Islet precursor cell (in vitro differentiated cells): ENCODE results near the gene ABHD5.

Experiments used
- DNase-seq: peaks from one replicate; pipeline ENCODE4 v3.0.0-alpha.2; 2018

ABHD5 gene

GRCh38 chr3:43759297-43759782, 68.6 kb downstream of the ABHD5 start:
- peak; percentile 96 for DNase-seq

- no peak for DNase-seq
These were observed 69.2 kb downstream of the ABHD5 start for GRCh38 chr3:43759938-43760337.

GRCh38 chr3:43760938-43761337, 70.2 kb downstream of the ABHD5 start:
- no peak for DNase-seq

- no peak for DNase-seq
These were observed 71.7 kb downstream of the ABHD5 start for GRCh38 chr3:43762451-43762850.

GRCh38 chr3:43764056-43764455, 73.3 kb downstream of the ABHD5 start:
- no peak for DNase-seq

GRCh38 chr3:43764471-43764870, 73.7 kb downstream of the ABHD5 start:
- no peak for DNase-seq

GRCh38 chr3:43765521-43765971, 74.8 kb downstream of the ABHD5 start:
- no peak for DNase-seq

- DNase-seq: no peak
These were observed 76.1 kb downstream of the ABHD5 start for GRCh38 chr3:43766672-43767465.

GRCh38 chr3:43768381-43768973, 77.7 kb downstream of the ABHD5 start:
- no peak for DNase-seq

- peak; percentile 99 for DNase-seq
These were observed 78.6 kb downstream of the ABHD5 start for GRCh38 chr3:43769097-43769884.

GRCh38 chr3:43769885-43770425, 79.2 kb downstream of the ABHD5 start:
- DNase-seq: no peak

GRCh38 chr3:43770426-43771103, 79.8 kb downstream of the ABHD5 start:
- DNase-seq: no peak

GRCh38 chr3:43771610-43772009, 80.9 kb downstream of the ABHD5 start:
- no peak for DNase-seq

- peak; percentile 92 for DNase-seq
These were observed 82.7 kb downstream of the ABHD5 start for GRCh38 chr3:43773273-43774094.

- no peak for DNase-seq
These were observed 84.1 kb downstream of the ABHD5 start for GRCh38 chr3:43774799-43775198.

GRCh38 chr3:43776101-43776500, 85.4 kb downstream of the ABHD5 start:
- DNase-seq: no peak

- peak; percentile 21 for DNase-seq
These were observed 89.1 kb downstream of the ABHD5 start for GRCh38 chr3:43779850-43780249.

GRCh38 chr3:43782541-43782940, 91.8 kb downstream of the ABHD5 start:
- DNase-seq: peak; percentile 34
